Left ventricle myocardium inferior (tissue), 1 donor: ENCODE results near the gene LRRC1. TPM values are rescaled to one million over a fixed set of nuclear protein-coding genes. Genes with fewer than 3 reads are reported as not detected.
"Not testable (repeated sequence)": the region's sequence is repeated elsewhere in the genome, so short reads cannot be mapped to it uniquely, and the experiment has no call there.

Source experiments
- DNase-seq: peaks from one replicate; pipeline ENCODE4 v3.0.0-alpha.2; 2020
- H3K27ac ChIP-seq: fragments of 200-600 bp; replicated peaks from 2 replicates; pipeline ENCODE4 v1.8.0; 2021
- H3K27me3 ChIP-seq: fragments of 200-600 bp; 2 replicates; pipeline ENCODE4 v1.8.0; 2021; ENCODE audit warnings: low read depth
- H3K36me3 ChIP-seq: fragments of 200-600 bp; 2 replicates; pipeline ENCODE4 v1.8.0; 2021
- H3K4me1 ChIP-seq: fragments of 200-600 bp; 2 replicates; pipeline ENCODE4 v1.8.0; 2021
- H3K4me3 ChIP-seq: fragments of 200-600 bp; 2 replicates; pipeline ENCODE4 v1.8.0; 2021; ENCODE audit warnings: mild to moderate bottlenecking, moderate library complexity
- H3K9me3 ChIP-seq: fragments of 200-600 bp; replicated peaks from 2 replicates; pipeline ENCODE4 v1.8.0; 2021
- intact Hi-C: fragments of 100-400 bp; cut with micrococcal nuclease; formaldehyde crosslinking; loops from one replicate; pipeline ENCODE4 v1.11.0; 2022
- total RNA-seq: library from RNA; stranded (reverse); fragmentation: NEBNext Ultra II Directional; extraction: Animal tissue kit (Norgen Biotek cat#: 25700); gene quantifications from one replicate; pipeline ENCODE4 v1.2.1, GENCODE V29; 2021
- TF ChIP-seq, protein P1 (sequence below): fragments of 200-600 bp; IDR thresholded peaks from 2 replicates; pipeline ENCODE4 v1.8.0; 2021; ENCODE audit warnings: antibody characterized with exemption, mild to moderate bottlenecking, borderline replicate concordance
- donor health status: DM: no; HTN: yes; CAD: no; lungs with severe emphysema.

The LRRC1 gene
- total RNA-seq, 1 donor from 2014 or later: 2.7 TPM

DNA sequence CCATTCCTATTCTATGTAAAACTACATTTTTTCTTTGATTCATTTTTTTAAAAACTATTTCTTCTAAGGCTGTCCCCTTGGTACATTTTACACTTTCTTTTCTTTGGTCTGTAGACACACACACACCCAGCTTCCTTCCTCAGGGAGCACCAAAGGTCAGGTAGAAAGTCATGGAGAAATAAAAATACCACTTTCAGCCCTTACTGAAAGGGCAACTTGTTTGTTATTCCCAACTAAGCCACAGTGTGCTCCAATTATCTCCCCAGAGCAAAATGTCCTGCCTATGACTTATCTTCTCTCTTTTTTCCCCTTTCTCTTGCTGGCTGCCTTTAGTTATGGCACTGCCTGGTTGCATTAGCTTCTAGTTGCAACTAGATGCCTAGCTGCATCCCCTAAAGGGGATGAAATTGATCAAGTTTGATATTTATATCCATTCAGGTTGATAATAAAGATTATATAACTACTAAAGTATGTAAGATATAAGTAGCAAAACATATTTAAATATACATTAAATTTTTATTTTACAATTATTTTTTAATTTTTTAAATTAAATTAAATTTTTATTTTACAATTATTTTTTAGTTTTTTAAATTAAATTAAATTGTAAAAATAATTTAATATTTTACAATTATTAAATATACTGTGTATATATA is 21.6 kb upstream of the LRRC1 start:
- no peak overlapping the region for H3K27ac ChIP-seq
- intact Hi-C loops: no loop called here
- H3K36me3 ChIP-seq: no peaks in the 10 kb centered on the region
- H3K9me3 ChIP-seq: peaks cover 7% of the 10 kb centered on the region
- no peak overlapping the region for H3K4me3 ChIP-seq
- peaks cover 11% of the 10 kb centered on the region for H3K4me1 ChIP-seq
- no peaks in the 10 kb centered on the region for H3K27me3 ChIP-seq
- TF ChIP-seq, protein P1, sequence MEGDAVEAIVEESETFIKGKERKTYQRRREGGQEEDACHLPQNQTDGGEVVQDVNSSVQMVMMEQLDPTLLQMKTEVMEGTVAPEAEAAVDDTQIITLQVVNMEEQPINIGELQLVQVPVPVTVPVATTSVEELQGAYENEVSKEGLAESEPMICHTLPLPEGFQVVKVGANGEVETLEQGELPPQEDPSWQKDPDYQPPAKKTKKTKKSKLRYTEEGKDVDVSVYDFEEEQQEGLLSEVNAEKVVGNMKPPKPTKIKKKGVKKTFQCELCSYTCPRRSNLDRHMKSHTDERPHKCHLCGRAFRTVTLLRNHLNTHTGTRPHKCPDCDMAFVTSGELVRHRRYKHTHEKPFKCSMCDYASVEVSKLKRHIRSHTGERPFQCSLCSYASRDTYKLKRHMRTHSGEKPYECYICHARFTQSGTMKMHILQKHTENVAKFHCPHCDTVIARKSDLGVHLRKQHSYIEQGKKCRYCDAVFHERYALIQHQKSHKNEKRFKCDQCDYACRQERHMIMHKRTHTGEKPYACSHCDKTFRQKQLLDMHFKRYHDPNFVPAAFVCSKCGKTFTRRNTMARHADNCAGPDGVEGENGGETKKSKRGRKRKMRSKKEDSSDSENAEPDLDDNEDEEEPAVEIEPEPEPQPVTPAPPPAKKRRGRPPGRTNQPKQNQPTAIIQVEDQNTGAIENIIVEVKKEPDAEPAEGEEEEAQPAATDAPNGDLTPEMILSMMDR: no peak
- DNase-seq: no peak

GRCh38 chr6:53776152-53776551 is 18.7 kb upstream of the LRRC1 start:
- peaks cover 11% of the 10 kb centered on the region for H3K4me1 ChIP-seq
- H3K36me3 ChIP-seq, H3K4me3 ChIP-seq, intact Hi-C loops, H3K27ac ChIP-seq, H3K27me3 ChIP-seq, DNase-seq: not testable (repeated sequence)
- H3K9me3 ChIP-seq: peaks cover 13% of the 10 kb centered on the region

DNA sequence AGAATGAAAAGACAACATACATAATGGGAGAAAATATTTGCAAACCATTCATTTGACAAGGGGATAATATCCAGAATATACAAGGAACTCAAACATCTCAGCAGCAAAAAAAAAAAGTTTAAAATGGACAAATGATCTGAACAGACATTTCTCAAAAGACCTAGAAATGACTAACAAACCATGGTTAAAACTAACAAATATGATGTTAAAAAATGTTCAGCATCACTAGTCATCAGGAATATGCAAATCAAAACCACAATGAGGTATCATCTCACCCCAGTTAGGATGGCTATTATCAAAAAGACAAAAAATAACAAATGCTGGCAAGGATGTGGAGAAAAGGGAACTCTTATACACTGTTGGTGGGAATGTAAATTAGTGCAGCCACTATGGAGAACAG is 9.8 kb upstream of the LRRC1 start:
- DNase-seq, intact Hi-C loops, H3K4me3 ChIP-seq, H3K27me3 ChIP-seq, H3K27ac ChIP-seq, H3K4me1 ChIP-seq, H3K36me3 ChIP-seq: not testable (repeated sequence)
- H3K9me3 ChIP-seq: peaks cover 65% of the 10 kb centered on the region

DNA sequence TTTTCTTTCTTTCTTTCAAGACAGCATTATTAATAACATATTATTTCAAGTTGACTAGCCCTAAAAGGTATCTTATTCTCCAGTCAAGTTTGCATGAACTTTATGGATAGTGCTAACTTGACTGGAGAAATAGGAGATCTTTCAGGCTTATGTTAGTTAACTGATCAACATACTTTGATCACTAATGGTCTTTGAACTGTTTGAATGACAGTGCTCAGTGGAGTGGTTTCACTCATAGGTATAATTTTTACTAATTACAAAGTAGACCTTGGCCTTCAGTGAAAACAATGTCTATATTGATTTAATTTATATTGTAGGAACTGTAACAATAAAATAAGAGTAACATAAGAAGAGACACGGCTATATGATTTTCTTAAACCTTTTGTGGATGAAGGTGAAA is 8.0 kb upstream of the LRRC1 start:
- Histone ChIP-seq H3K4me1 (no peaks in the 10 kb centered on the region), H3K27me3 (no peaks in the 10 kb centered on the region), H3K36me3 (no peaks in the 10 kb centered on the region), H3K9me3 (peaks cover 53% of the 10 kb centered on the region), H3K27ac (no peak overlapping the region), H3K4me3 (no peak overlapping the region)
- intact Hi-C loops: no loop called here
- no peak for DNase-seq
- TF ChIP-seq, protein P1: no peak

- Histone ChIP-seq H3K4me3 (no peak overlapping the region), H3K27me3 (no peaks in the 10 kb centered on the region), H3K4me1 (peaks cover 28% of the 10 kb centered on the region), H3K9me3 (peaks cover 24% of the 10 kb centered on the region), H3K27ac (no peak overlapping the region), H3K36me3 (no peaks in the 10 kb centered on the region)
- no peak for DNase-seq
- intact Hi-C loops: loop anchor here (10.0 kb wide), 2 partner anchors 134 to 164 kb away; no protein-coding TSS in a partner anchor
- TF ChIP-seq, protein P1: no peak
Measured at GRCh38 chr6:53790886-53791285, 3.9 kb upstream of the LRRC1 start.

GRCh38 chr6:53792016-53792415 is 2.8 kb upstream of the LRRC1 start:
- no peaks in the 10 kb centered on the region for H3K36me3 ChIP-seq
- peaks cover 37% of the 10 kb centered on the region for H3K4me1 ChIP-seq
- peaks cover 24% of the 10 kb centered on the region for H3K9me3 ChIP-seq
- H3K27ac ChIP-seq: no peak overlapping the region
- no peaks in the 10 kb centered on the region for H3K27me3 ChIP-seq
- DNase-seq: no peak
- H3K4me3 ChIP-seq: no peak overlapping the region
- intact Hi-C loops: loop anchor here (10.0 kb wide), 2 partner anchors 133 to 163 kb away; no protein-coding TSS in a partner anchor
- TF ChIP-seq, protein P1: no peak
